GM21390 (cell line): ENCODE measurements around the gene CHMP2A.
A peak's percentile ranks its signal among the peaks of the same experiment; 100 is the strongest.
"Not testable (repeated sequence)": the region's sequence is repeated elsewhere in the genome, so short reads cannot be mapped to it uniquely, and the experiment has no call there.

ENCODE experiments used
- ATAC-seq: cut with Tn5 transposase; IDR thresholded peaks from one replicate; pipeline ENCODE4 v1.9.1; 2021; ENCODE audit not compliant: unreplicated experiment

The CHMP2A gene

DNA sequence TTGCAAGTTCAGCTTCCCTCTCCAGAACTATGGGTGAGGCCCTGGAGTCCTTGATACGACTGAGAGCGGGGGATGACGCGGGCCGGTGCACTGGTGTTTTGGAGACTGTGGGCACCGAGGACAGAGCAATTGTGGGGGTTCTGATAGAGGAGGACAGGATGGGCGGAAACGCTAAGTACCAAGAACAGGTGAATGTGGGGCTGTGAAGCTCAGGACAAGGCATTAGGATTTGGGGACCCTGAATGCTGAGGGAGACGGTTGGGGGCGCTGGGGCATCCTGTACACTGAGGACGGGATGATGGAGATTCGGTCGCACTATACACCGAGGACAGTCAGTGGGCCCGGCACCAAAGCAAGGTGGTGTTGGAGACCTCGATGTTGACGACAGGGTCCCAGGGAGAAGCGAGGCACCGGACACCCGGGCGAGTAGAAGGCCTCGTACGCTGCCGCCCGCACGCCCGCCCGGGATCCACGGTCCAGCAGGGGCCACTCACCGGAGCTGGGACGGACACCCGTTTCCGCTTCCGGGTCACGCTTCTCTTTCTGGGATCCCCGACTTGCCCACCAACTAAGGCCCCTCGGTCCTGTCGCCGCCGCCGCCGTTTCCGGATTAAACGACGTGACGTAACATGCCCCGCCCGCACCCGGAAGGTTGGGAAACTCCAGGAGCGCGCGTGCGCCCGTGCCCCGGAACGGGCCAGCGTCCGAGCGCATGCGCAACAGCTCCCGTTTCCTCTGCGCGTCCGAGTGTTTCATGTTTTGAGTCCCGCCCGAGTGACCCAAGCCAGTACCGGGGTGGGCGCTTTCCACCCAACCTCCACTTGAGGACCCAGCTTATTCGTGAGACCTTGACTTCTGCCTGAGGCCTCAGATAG lies at the start of gene CHMP2A:
Gene CHMP2A, minus strand, starts transcription at position 612 of the 875 bp plus-strand sequence. CDS start 893 bp downstream, outside the sequence.
- peak; percentile 27 for ATAC-seq

DNA sequence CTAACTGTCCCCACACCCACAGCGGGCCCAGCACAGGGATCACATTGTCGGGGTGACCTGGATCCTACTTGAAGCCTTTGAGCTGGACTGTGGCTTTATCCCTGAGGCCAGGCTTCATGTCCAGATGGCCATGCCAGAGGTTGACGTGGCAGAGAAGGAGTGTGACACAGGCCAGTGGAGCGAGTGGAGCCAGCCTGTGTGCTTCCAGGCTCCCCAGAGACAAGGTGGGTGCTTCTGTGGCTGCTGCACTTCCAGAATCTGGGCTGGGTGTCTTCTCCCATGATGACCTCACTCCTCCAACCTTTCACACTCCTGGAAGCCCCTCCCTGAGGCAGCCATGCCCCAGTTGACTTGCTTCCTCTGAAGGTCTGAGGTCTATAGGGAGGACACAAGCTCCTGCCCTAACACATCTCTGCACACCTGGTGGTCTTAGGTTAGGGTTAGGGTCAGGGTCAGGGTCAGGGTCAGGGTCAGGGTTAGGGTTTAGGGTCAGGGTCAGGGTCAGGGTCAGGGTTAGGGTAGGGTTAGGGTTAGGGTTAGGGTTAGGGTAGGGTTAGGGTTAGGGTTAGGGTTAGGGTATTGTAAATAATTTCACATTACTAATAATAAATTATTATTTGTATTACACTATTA lies 31.3 kb upstream of the CHMP2A start:
- no peak for ATAC-seq

DNA sequence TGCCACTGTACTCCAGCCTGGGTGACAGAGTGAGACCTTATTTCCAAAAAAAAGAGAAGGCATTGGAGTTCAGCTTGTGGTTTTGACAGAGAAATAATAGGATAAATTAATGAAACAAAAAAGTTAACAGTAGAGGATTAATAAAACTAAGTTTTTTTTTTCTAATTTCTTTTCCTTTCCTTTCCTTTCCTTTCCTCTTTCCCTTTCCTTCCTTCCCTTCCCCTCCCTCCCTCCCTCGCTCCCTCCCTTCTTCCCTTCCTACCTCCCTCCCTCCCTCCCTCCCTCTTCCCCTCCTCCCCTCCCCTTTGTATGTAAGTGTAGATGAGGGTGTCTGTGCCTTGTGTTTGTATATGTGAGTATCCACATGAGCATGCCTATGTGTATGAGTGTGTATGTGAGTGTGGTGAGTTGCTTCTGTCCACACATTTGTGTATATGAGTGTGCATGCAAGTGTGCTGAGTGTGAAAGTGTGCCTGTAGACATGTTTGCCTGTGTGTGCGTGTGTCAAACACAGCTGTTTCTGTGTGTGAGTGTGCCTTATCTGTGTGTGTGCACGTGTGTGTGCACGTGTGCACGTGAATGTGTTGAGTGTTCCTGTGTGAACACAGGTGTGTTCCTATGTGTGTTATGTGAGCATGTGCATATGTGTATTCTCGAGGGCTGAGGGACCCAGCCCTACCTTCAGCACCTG lies 30.7 kb upstream of the CHMP2A start:
- ATAC-seq, result no peak

DNA sequence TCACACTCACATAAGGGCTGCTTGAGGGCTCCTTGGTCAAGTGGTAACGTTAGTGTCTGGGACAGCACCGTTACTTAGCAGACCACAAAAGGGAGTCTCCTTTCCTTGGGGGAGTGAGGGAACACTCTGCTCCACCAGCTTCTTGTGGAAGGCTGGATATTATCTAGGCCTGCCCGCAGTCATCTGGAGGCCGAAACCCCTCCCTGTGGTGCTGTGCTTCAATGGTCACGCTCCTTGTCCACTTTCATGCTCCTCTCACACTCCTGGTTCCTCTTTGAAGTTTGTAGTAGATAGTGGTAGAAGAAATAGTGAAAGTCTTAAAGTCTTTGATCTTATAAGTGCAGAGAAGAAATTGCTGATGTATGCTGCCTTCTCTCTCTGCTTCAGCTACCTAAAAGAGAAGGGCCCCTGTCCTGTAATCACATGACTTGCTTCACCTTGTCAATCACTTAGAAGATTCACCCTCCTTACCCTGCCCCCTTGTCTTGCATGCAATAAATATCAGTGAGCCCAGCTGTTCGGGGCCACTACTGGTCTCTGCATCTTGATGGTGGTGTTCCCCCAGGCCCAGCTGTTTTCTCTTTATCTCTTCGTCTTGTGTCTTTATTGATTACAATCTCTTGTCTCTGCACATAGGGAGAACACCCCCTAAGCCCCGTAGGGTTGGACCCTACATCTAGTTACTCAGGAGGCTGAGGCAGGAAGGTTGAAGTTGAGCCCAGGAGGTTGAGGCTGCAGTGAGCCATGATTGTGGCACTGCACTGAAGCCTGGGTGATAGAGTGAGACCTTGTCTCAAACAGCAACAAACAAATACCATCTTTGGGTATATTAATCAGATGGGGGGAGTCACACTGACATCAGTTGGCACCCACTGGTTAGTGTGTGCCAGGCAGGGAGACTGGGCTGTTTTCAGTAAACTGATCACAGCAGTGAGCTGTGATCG lies 29.9 kb upstream of the CHMP2A start:
- ATAC-seq, result no peak

DNA sequence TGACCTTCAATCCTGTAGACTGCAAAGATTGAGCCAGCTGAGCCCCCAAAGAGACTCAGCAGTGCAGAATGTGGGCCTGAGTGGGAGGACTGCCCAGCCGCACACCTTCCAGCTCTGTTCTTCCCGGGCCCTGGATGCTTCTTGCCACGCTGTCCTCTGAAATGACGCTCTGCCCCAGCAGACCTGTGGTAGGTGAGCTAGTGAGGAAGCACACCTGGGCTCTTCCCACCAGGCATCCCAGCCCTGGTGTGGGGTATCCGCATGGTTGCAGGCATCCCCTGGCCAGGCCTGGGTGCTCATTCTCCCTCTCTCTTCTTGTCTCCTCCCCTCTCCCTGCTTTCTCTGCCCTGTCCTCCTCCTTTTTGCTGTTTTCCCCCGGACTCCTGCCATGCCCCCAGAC lies 28.1 kb upstream of the CHMP2A start:
- ATAC-seq, result no peak

DNA sequence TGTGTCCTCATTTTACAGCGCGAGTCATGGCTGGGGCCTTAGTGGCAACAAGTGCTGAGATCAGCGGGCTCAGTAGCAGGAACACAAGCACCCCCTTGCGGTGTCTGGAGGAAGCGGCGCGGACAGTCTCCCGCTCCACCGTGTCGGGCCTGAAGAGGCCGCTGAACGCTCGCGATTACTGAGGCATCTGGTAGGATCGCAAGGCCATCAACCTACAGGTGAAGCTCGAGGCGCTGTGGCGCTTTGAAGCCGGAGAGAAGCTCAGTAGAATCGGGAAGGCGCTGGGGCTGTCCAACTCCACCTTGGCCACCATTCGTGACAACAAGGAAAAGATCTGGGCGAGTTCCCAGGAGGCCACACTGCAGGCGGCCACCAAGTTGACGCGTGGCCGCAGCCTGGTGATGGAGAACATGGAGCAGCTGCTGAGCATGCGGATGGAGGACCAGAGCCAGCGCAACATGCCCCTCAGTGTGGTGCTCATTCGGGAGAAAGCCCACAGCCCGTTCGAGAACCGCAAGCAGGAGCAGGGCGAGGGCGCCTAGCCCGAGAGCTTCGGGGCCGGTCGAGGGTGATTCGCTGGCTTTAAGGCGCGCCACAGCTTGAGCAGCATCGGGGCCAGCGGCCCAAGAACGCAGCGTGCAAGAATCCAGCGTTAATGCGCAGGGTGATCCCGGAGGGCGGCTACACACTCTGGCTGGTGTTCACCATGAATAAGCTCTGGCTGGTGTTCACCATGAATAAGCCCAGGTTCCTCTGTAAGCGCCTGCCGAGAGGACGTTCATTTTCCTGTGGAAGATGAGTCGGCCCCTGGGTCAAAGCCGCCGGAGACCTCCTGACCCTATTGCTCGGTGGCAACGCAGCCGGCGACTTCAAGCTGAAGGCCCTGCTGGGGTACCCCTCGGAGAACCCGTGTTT lies 26.6 kb upstream of the CHMP2A start:
- no peak for ATAC-seq

DNA sequence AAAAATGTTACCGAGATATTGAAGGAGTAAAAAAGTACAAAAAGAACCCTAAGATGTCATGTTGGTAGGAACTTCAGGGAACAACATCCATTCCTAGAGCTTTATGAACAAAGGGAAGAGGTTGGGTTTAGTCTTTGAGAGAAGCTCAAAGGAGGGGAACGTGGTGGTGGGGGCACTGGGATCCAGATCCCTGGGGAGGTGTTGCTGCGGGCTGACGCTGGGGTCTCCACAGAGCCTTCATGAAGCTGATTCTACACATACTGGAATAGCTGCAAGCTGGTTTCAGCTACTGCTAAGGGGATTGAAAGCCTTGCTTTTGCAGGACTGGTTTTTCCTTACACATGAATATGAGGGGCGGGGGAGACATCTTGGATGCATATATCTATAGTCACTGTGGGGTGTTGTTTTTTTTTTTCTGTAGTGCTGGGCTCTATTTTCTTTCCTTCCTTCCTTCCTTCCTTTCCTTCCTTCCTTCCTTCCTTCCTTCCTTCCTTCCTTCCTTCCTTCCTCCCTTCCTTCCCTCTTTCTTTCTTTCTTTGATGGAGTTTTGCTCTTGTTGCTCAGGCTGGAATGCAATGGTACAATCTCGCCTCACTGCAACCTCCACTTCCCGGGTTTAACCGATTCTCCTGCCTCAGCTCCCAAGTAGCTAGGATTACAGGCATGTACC lies 24.7 kb upstream of the CHMP2A start:
- no peak for ATAC-seq

DNA sequence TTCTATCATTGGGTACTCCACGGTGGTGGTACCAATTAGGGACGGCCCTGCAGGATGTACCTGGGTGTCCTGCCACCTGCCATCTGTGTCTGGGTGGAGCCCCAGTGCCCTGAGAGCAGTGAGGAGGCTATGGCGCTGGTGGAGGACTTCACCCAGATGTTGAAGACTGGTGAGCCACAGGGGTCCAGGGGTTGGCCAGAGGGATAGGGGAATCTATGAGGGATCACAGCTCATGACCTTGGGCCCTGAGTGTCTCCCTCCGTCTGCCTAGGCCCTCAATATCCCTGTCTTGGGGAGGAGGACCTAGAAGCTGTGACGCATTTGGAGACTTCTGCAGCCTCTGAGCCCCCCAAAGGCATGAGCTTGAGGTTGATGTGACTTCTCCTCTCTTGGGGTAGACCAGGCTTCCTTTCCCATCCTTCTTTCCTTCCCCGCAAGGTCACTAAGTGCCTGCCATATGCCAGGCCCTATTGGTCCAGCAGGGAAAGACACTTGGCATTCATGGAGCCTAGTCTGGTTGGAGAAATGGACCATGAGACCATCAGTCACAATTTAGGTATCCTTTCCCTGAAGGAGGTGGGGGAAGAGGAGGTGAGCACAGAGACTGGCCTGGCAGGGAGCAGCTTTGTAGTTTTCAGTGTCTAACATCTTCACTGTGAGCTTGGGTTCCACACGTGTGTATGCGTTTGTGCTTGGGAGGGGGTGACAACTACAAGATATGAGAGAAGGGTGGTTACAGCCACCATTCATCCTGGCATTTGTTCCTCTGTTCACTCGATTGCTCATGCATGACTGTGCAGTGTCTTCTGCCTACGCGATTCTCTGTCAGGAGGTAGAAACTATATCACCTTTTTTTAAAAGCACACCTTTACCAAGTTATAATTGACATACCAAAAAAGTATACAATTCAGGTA lies 23.4 kb upstream of the CHMP2A start:
- ATAC-seq, result no peak

DNA sequence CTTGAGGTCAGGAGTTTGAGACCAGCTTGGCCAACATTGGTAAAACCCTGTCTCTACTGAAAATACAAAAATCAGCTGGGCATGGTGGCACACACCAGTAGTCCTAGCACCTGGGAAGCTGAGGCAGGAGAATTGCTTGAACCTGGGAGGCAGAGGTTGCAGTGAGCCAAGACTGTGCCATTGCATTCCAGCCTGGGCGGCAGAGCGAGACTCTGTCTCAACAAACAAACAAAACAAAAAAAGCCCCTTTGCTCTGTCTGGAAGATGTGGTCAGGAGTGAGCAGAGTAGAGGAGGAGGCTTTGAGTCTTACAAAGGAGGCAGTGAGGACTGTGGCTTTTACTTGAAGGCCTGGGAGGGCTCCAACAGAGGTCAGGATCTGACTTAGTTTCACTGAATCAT lies 22.7 kb upstream of the CHMP2A start:
- not testable (repeated sequence) for ATAC-seq

DNA sequence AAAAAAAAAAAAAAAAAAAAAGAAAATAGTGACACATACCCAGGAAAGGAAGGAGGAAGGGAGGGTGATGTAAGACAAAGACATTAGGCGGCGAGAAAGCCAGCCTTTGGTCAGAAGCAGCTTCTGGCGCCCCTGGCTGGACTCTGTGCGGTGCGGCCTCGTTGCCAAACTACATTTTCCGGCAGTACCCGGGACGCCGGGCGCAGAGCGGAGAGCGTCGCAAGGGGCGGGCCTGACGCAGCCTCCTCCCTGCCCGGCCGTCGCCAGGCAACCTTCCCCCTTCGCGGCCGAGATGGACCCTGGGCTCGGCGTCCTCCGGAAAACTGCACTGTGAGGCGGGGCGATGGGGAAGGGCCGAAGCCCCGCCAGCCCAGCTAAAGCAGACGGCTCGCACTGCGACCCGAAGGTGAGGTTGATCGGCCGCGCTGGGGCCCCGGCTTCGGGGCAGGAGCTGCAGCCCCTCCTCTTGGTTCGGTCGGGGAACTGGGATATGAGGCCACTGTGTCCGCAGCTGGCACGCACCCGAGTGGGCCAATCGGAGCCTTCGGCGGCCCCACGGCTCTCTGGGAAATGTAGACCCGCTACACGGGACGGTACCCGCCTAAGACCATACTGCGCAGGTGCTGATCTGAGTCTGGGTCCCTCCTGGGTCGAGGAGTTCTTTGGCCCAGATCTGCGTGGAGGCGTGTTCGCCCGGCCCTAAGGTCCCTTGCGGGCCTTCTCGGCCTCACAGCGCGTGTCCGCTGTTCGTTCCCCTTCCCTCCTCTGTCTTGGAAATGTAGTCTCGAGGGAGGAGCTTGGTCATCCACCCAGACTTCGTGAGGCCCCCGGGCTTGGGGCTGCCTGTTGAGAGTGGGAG lies 20.5 kb upstream of the CHMP2A start:
- peak; percentile 39 for ATAC-seq

DNA sequence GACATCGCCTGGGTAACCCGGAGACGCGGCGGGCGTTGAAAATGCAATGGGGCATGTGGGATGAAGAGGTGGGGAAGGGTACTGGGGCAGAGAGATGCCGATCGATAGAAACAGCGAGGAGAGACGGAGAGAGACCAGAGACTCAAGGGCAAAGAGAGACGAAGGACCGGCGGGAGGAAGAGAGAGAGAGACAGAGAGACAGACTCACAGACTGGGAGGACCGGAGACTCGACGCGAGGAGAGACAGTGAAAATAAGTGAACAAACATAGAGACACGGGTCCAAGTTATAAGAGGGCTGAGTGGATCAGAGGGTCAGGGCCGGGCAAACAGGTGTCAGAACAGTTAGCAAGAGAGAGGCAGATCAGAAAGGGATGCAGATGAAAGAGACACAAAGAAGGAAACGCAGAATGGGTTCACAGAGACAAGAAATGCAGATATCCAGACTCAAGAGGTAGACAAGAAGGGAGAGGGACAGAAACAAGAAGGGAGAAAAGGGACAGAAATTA lies 18.8 kb upstream of the CHMP2A start:
- ATAC-seq, result no peak

DNA sequence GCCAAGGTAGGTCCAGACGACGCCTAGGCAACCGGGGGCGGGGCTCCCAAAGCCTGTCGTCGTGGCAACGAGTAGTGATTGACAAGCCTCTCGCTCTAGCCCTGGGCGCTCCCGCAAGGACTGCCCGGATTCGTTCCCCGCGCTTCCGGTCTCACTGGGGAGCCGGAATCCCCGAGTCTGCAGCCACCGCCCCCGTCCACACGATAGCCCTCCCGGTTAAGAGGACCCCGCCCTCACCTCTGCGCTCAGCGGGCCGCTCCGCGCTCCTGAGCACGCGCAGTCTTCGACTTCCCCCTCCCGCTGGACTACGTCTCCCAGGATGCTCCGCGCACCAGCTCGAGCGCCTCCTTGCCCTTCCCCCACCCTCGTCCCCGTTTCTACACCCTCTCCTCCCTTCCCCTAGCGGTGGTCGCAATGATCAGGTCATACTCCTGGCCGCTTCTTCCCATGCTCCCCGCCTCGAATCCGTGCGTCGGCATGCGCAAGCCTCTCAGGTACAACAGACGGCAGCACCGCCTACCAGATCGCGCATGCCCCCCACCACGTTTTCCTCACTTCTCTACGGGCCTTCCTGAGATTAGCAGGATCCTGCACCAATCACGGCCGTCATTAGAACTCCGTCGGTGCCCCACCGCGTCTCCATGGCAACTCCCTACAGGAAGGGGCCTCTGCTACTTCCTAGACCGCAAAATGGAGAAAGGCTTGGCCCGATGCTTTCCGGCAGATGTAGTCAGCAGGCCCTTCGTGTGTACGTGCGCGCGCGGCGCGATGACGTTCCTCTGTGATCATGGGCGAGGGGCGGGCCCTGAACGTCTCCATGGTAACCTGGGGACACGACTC lies 18.1 kb upstream of the CHMP2A start, which contains the start of gene MZF1:
Gene MZF1, minus strand, starts transcription at position 518 of the 840 bp plus-strand sequence. CDS start 1,946 bp downstream, outside the sequence.
- peak; percentile 49 for ATAC-seq

DNA sequence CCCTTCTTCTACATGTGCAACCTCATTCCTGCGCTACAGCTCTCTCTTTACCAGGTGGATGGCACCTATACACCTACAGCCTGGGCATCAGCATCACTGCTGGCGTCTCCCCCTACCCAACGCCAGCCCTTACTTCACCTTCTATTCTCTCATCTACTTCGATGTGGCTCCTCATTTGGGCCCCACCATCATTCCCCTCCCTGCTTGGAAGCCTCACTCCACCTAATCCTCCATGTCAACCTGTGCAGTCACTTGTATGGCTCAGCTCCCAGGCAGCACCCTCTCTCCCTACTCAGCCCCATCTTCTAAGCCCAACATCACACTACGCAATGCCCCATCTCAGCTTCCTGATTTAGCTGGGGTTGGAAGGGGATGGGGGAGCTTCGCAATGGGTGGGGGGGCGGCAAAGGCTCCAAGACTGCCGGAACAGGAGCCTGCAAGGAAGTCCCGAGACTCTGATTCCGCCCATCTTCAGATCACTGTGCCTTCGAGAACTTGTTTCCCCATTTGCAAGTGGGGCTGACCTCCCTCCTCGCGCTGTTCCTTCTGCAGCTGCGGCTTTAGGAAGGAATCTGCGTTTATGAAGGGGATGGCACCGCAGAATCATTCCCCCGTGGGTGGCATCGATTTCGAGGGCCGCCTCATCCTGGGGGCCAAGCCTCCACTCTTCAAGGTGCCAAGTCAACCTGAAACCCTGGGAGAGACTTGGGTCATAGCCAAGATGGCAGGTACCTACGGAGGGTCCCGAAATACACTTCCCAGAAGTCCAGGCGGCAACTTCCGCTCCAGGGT lies 17.3 kb upstream of the CHMP2A start:
- no peak for ATAC-seq

DNA sequence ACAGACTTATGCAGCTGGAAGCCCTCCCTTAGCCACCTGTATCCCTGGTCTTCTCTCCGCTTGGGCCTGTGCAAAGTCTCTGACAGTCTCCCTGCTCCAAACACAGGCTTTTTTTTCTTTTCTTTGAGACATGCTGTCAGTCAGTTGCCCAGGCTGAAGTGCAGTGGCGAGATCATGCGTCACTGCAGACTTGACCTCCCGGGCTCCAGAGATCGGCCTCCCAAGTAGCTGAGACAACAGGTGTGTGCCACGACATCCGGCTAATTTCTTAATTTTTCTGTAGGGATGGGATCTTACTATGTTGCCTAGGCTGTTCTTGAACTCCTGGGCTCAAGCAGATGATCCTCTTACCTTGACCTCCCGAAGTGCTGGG lies 16.7 kb upstream of the CHMP2A start:
- no peak for ATAC-seq
